WERI-Rb-1 (cell line): ENCODE measurements around the gene APBA2.

Experiments used
- DNase-seq: peaks from one replicate; pipeline ENCODE4 v3.0.0-alpha.2; 2020
- H3K27ac ChIP-seq: fragments of 250-450 bp; sonication (Bioruptor Pico); 2 replicates; pipeline ENCODE4 v1.5.1; 2020; ENCODE audit warnings: mild to moderate bottlenecking, moderate library complexity
- H3K27me3 ChIP-seq: fragments of 250-450 bp; sonication (Bioruptor Pico); 2 replicates; pipeline ENCODE4 v1.5.1; 2021; ENCODE audit warnings: mild to moderate bottlenecking, low read depth, moderate library complexity; ENCODE audit not compliant: insufficient read depth, severe bottlenecking
- H3K36me3 ChIP-seq: fragments of 250-450 bp; sonication (Bioruptor Pico); 2 replicates; pipeline ENCODE4 v1.5.1; 2020; ENCODE audit warnings: mild to moderate bottlenecking, moderate library complexity
- H3K4me3 ChIP-seq: 2 replicates; pipeline ENCODE4 v1.5.1; 2011; ENCODE audit warnings: low read depth, mild to moderate bottlenecking, control low read depth, low read length
- H3K9me3 ChIP-seq: fragments of 250-450 bp; sonication (Bioruptor Pico); 2 replicates; pipeline ENCODE4 v1.5.1; 2021; ENCODE audit warnings: mild to moderate bottlenecking, moderate library complexity; ENCODE audit not compliant: severe bottlenecking
- TF ChIP-seq, protein P1 (sequence below): IDR thresholded peaks from 2 replicates; pipeline ENCODE4 v1.5.1; 2011; ENCODE audit warnings: low read depth, mild to moderate bottlenecking, control low read depth, inconsistent platforms, low read length

APBA2 gene

DNA sequence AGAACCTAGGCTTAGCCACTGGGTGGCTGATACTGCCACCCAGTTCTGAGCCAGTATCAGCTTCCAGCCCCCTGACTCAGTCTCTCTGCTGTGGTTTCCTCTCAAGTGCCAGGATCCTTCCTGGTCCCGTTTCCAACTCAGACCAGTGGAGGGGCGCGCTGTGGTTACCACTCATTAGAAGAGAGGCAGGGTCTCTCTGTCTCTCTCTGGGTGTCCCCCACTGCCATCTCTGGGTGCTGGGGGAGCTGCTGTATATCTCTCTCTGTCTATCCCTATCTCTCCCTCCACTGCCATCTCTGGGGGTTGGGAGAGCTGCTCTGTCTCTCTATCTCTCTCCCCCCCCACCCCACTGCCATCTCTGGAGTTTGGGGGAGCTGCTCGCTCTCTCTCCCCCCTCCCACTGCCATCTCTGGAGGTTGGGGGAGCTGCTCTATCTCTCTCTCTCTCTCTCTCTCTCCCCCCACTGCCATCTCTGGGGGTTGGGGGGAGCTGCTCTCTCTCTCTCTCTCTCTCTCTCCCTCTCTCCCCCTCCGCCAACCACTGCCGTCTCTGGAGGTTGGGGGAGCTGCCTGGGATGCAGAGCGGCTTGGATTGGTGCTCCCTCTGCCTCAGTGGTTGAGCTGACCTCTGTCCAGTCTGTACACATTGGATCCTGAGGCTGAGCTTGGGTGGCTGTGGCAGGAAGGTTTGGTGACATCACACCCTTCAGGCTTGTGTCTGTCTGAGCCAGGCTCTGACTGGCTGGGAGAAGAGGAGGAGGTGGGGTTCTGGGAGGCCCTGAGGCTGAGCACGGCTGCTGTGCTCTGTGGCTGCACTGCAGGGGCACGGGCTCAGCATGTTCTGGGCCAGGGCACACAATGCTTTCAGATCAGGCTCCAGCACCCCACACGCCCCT is 98.9 kb downstream of the APBA2 start:
- Histone ChIP-seq H3K36me3 (no peaks in the 10 kb centered on the region), H3K27me3 (no peaks in the 10 kb centered on the region), H3K4me3 (no peak overlapping the region), H3K27ac (no peak overlapping the region), H3K9me3 (no peaks in the 10 kb centered on the region)
- peak; percentile 37 for DNase-seq
- TF ChIP-seq, protein P1, sequence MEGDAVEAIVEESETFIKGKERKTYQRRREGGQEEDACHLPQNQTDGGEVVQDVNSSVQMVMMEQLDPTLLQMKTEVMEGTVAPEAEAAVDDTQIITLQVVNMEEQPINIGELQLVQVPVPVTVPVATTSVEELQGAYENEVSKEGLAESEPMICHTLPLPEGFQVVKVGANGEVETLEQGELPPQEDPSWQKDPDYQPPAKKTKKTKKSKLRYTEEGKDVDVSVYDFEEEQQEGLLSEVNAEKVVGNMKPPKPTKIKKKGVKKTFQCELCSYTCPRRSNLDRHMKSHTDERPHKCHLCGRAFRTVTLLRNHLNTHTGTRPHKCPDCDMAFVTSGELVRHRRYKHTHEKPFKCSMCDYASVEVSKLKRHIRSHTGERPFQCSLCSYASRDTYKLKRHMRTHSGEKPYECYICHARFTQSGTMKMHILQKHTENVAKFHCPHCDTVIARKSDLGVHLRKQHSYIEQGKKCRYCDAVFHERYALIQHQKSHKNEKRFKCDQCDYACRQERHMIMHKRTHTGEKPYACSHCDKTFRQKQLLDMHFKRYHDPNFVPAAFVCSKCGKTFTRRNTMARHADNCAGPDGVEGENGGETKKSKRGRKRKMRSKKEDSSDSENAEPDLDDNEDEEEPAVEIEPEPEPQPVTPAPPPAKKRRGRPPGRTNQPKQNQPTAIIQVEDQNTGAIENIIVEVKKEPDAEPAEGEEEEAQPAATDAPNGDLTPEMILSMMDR, result no peak

DNA sequence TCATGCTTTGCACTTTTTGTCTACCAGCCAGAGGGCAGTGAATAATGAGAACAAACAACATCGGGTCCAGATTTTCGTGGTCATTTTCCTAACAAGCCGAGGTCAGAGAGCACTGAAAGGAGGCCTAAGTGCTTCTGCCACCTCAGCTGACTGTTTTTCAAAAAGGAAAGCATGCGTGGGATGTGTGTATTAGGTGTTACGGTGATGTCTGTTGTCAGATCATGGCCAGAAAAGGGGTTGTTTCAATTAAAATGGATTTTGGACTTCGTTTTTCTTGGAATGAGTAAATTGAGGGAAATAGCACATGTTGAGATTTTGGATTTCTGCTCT is 99.5 kb downstream of the APBA2 start:
- no peak overlapping the region for H3K27ac ChIP-seq
- DNase-seq, result no peak
- no peak overlapping the region for H3K4me3 ChIP-seq
- TF ChIP-seq, protein P1, result no peak
- no peaks in the 10 kb centered on the region for H3K27me3 ChIP-seq
- H3K36me3 ChIP-seq, result no peaks in the 10 kb centered on the region
- no peaks in the 10 kb centered on the region for H3K9me3 ChIP-seq

GRCh38 chr15:28985691-28986090 is 99.9 kb downstream of the APBA2 start:
- TF ChIP-seq, protein P1, result no peak
- Histone ChIP-seq H3K27ac (no peak overlapping the region), H3K36me3 (no peaks in the 10 kb centered on the region), H3K4me3 (no peak overlapping the region), H3K27me3 (no peaks in the 10 kb centered on the region), H3K9me3 (no peaks in the 10 kb centered on the region)
- DNase-seq, result no peak

DNA sequence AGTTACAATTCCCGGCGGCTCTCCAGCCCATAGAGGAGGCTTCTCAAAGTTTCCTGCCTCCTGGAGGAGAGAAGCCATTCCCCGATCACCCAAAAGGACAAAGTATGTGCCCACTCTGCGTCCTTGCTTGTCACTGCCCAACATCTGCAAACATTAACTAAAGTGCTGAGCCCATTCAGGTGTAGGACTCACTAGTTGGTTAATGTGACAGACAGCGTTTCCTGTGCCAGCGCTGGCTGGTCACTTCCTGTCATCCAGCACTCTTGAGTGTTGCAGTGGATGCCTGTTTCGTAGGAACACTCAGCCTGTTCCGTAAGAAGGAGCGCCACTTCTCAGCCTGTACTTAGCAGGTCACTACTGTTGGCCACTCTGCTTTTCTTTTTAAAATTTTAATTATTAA is 100.3 kb downstream of the APBA2 start:
- Histone ChIP-seq H3K27ac (no peak overlapping the region), H3K27me3 (no peaks in the 10 kb centered on the region), H3K4me3 (no peak overlapping the region), H3K36me3 (no peaks in the 10 kb centered on the region), H3K9me3 (no peaks in the 10 kb centered on the region)
- TF ChIP-seq, protein P1, result no peak
- no peak for DNase-seq

GRCh38 chr15:28986726-28987125 is 101.0 kb downstream of the APBA2 start:
- no peaks in the 10 kb centered on the region for H3K9me3 ChIP-seq
- no peak overlapping the region for H3K27ac ChIP-seq
- no peaks in the 10 kb centered on the region for H3K27me3 ChIP-seq
- TF ChIP-seq, protein P1, result no peak
- DNase-seq, result no peak
- no peaks in the 10 kb centered on the region for H3K36me3 ChIP-seq
- H3K4me3 ChIP-seq, result no peak overlapping the region

DNA sequence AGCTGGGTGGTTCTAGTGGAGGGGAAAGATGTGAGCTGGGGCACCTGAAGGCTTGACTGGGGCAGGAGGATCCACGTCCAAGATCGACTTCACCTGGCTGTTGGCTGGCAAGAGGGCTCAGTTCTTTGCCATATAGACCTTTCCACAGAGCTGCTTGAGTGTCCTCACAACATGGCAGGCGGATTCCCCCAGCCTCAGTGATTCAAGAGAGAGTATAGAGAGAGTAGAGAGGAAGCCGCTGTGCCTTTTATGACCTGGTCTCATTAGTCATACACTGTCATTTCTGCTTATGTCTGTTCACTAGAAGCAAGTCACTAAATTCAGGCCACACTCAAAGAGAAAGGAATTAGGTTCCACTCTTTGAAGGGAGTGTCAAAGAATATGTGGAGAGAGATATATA is 101.6 kb downstream of the APBA2 start:
- Histone ChIP-seq H3K27me3 (no peaks in the 10 kb centered on the region), H3K27ac (no peak overlapping the region), H3K4me3 (no peak overlapping the region), H3K9me3 (no peaks in the 10 kb centered on the region), H3K36me3 (no peaks in the 10 kb centered on the region)
- TF ChIP-seq, protein P1, result no peak
- DNase-seq, result no peak
